HCT116 (cell line): ENCODE data around the gene NXPE3. TPM values are rescaled to one million over a fixed set of nuclear protein-coding genes. Genes with fewer than 3 reads are reported as not detected.

Experiments used
- ATAC-seq: fragments of 200-7000 bp; cut with Tn5 transposase; 2 replicates; pipeline ENCODE4 v1.9.1; 2020; ENCODE audit warnings: mild to moderate bottlenecking, moderate library complexity
- BruUV-seq: library from RNA; stranded (reverse); fragments of 400-500 nt; replicated peaks from 2 replicates; lab custom pipeline; 2021; lab: Mats Ljungman, UMichigan
- CTCF ChIA-PET: fragments of 300-600 bp; sonication (Branson Sonifier 250); formaldehyde crosslinking; loops from one replicate; lab custom pipeline; 2021; ENCODE audit warnings: antibody characterized with exemption; lab: Charles Lee
- POLR2A ChIA-PET: fragments of 300-600, 350-600 bp; sonication (Branson Sonifier 250); formaldehyde crosslinking; loops from one replicate; lab custom pipeline; 2021; ENCODE audit warnings: antibody characterized with exemption; lab: Charles Lee
- RAD21 ChIA-PET, 2 experiments: fragments of 300-600 bp; sonication (Branson Sonifier 250); formaldehyde crosslinking; loops; one replicate each; lab custom pipeline; 2023; ENCODE audit warnings: low total read pairs in 2 of 2; ENCODE audit not compliant: uncharacterized antibody in 2 of 2, unreplicated experiment in 2 of 2, low non-redundant PET in 1 of 2; lab: Charles Lee
- DNase-seq: peaks from one replicate; pipeline ENCODE4 v3.0.0-alpha.2; 2010; ENCODE audit warnings: low read depth, low spot score
- H2AFZ ChIP-seq: fragments of 200-600 bp; shearing (Covaris generic), sonication (generic); 2 replicates; pipeline ENCODE4 v1.6.1; 2017; ENCODE audit warnings: low read depth, mixed run types, mixed read lengths, antibody characterized with exemption, low read length; ENCODE audit not compliant: poor library complexity, severe bottlenecking
- H3K27ac ChIP-seq: 2 replicates; pipeline ENCODE4 v1.5.1; 2012; ENCODE audit warnings: low read depth, low read length
- H3K27me3 ChIP-seq: fragments of 200-600 bp; sonication (generic); 2 replicates; pipeline ENCODE4 v1.6.1; 2016; ENCODE audit warnings: mixed run types, low read length, mixed read lengths; ENCODE audit not compliant: insufficient read depth
- H3K36me3 ChIP-seq, 2 experiments: fragments of 200-500 bp in 1 of 2; fragments of 200-600 bp in 1 of 2; sonication (Bioruptor generic) in 1 of 2; sonication (generic) in 1 of 2; 2 replicates each; pipeline versions ENCODE4 v1.5.1 to v1.6.1; 2014 to 2016; ENCODE audit warnings: low read length in 2 of 2, inconsistent platforms in 1 of 2, mixed read lengths in 1 of 2, mixed run types in 1 of 2; ENCODE audit not compliant: insufficient read depth in 2 of 2, control insufficient read depth in 1 of 2
- H3K4me1 ChIP-seq, 2 experiments: fragments of 200-600 bp in 1 of 2; sonication (generic) in 1 of 2; 2 replicates each; pipeline versions ENCODE4 v1.5.1 to v1.6.1; 2012 to 2017; ENCODE audit warnings: low read length in 2 of 2, inconsistent platforms in 1 of 2, mild to moderate bottlenecking in 1 of 2, mixed read lengths in 1 of 2, mixed run types in 1 of 2, moderate library complexity in 1 of 2; ENCODE audit not compliant: insufficient read depth in 2 of 2, control insufficient read depth in 1 of 2
- H3K4me2 ChIP-seq: fragments of 200-600 bp; sonication (generic); 2 replicates; pipeline ENCODE4 v1.6.1; 2017; ENCODE audit warnings: mixed run types, low read length, mixed read lengths
- H3K4me3 ChIP-seq, 2 experiments: fragments of 200-600 bp in 1 of 2; sonication (generic) in 1 of 2; replicated peaks in 1 of 2; 2 replicates each; pipeline ENCODE4 v1.5.1; 2011 to 2016; ENCODE audit warnings: low read length in 2 of 2, control low read depth in 1 of 2, low read depth in 1 of 2, mild to moderate bottlenecking in 1 of 2, mixed read lengths in 1 of 2, mixed run types in 1 of 2
- H3K79me2 ChIP-seq: fragments of 200-600 bp; sonication (generic); 2 replicates; pipeline ENCODE4 v1.6.1; 2017; ENCODE audit warnings: mild to moderate bottlenecking, mixed run types, low read length, moderate library complexity, mixed read lengths; ENCODE audit not compliant: insufficient read depth
- H3K9ac ChIP-seq: fragments of 200-600 bp; sonication (generic); 2 replicates; pipeline ENCODE4 v1.6.1; 2016; ENCODE audit warnings: low read length, mixed read lengths
- H3K9me2 ChIP-seq: fragments of 200-600 bp; sonication (generic), shearing (Covaris generic); 2 replicates; pipeline ENCODE4 v1.6.1; 2017; ENCODE audit warnings: mixed run types, mild to moderate bottlenecking, moderate library complexity; ENCODE audit not compliant: insufficient read depth
- H3K9me3 ChIP-seq, 2 experiments: fragments of 200-500 bp in 1 of 2; fragments of 200-600 bp in 1 of 2; sonication (Bioruptor generic) in 1 of 2; sonication (generic) in 1 of 2; 2 replicates each; pipeline ENCODE4 v1.6.1; 2014 to 2017; ENCODE audit warnings: low read length in 2 of 2, mixed read lengths in 2 of 2, inconsistent platforms in 1 of 2, low read depth in 1 of 2, mild to moderate bottlenecking in 1 of 2, mixed run types in 1 of 2, moderate library complexity in 1 of 2; ENCODE audit not compliant: control insufficient read depth in 1 of 2, insufficient read depth in 1 of 2
- H4K20me1 ChIP-seq: fragments of 200-600 bp; sonication (generic), shearing (Covaris generic); 2 replicates; pipeline ENCODE4 v1.6.1; 2017; ENCODE audit warnings: mixed run types, mild to moderate bottlenecking, moderate library complexity; ENCODE audit not compliant: insufficient read depth
- EGR1 ChIP-seq: IDR thresholded peaks from 2 replicates; pipeline ENCODE4 v1.6.1; 2012; ENCODE audit warnings: low read depth
- JUND ChIP-seq: IDR thresholded peaks from 2 replicates; pipeline ENCODE4 v1.6.1; 2012
- TCF7L2 ChIP-seq: IDR thresholded peaks from 2 replicates; pipeline ENCODE4 v1.7.0; 2011; ENCODE audit warnings: borderline replicate concordance, inconsistent platforms; ENCODE audit not compliant: insufficient read depth, insufficient read length; ENCODE audit errors: extremely low read depth
- ZBTB33 ChIP-seq: IDR thresholded peaks from 2 replicates; pipeline ENCODE4 v1.6.1; 2011; ENCODE audit warnings: mild to moderate bottlenecking, low read length, moderate library complexity; ENCODE audit not compliant: insufficient replicate concordance; ENCODE audit errors: extremely low read depth
- ZFX ChIP-seq: fragments of 450-650 bp; IDR thresholded peaks from 2 replicates; pipeline ENCODE4 v1.6.1; 2017
- ZNF274 ChIP-seq: fragments of 200-500 bp; sonication (Bioruptor generic); IDR thresholded peaks from 2 replicates; pipeline ENCODE4 v1.6.1; 2014; ENCODE audit warnings: mild to moderate bottlenecking, low read depth, low read length, inconsistent platforms
- intact Hi-C: fragments of 100-400 bp; cut with micrococcal nuclease; formaldehyde crosslinking; loops from 2 replicates; pipeline ENCODE4 v1.10.0; 2022
- total RNA-seq: library from RNA; stranded (reverse); gene quantifications from one replicate; pipeline ENCODE4 v1.2.1, GENCODE V29; 2021; ENCODE audit not compliant: unreplicated experiment

Gene NXPE3
- total RNA-seq, 1 experiment from 2014 or later, result 4.3 TPM

GRCh38 chr3:101861789-101862415 lies 82.9 kb downstream of the NXPE3 start:
- POLR2A ChIA-PET, result no interaction called here
- no peak for DNase-seq
- no peak overlapping the region for H2AFZ ChIP-seq
- TF ChIP-seq ZFX, result no peak
- TF ChIP-seq ZNF274, result no peak
- TF ChIP-seq TCF7L2, result no peak
- TF ChIP-seq ZBTB33, result no peak
- TF ChIP-seq JUND, result no peak
- TF ChIP-seq EGR1, result no peak
- TF ChIP-seq, all 23 proteins: peak for 0
- CTCF ChIA-PET, result no interaction called here
- RAD21 ChIA-PET, result no interaction called here
- Histone ChIP-seq H3K27me3 (no peaks in the 10 kb centered on the region), H3K36me3 (peaks cover 12 to 30% of the 10 kb centered on the region in 2 experiments), H4K20me1 (no peaks in the 10 kb centered on the region), H3K9me3 (no peaks in the 10 kb centered on the region), H3K27ac (no peak overlapping the region), H3K4me2 (no peak overlapping the region), H3K4me1 (peaks cover 2 to 5% of the 10 kb centered on the region in 2 experiments; a peak in 1 of 4 replicates), H3K9me2 (no peaks in the 10 kb centered on the region), H3K4me3 (no peak overlapping the region), H3K79me2 (no peaks in the 10 kb centered on the region), H3K9ac (no peak overlapping the region)
- intact Hi-C loops, result no loop called here
- no peak for ATAC-seq
- BruUV-seq, result no TSS peak
